Bronchial epithelial cell (primary cell): ENCODE measurements around the gene FGF3. TPM values are rescaled to one million over a fixed set of nuclear protein-coding genes. Genes with fewer than 3 reads are reported as not detected.

Experiments used
- DNase-seq: peaks from one replicate; pipeline ENCODE4 v3.0.0-alpha.2; 2010; ENCODE audit warnings: low read depth
- FAIRE-seq: peaks from 2 replicates; lab custom pipeline; 2011; peaks lifted over from hg19 to GRCh38; lab: Jason Lieb, UNC
- H3K27me3 ChIP-seq: 2 replicates; pipeline ENCODE4 v1.5.1; 2011; ENCODE audit warnings: low read length; ENCODE audit not compliant: control insufficient read depth, insufficient read depth
- H3K36me3 ChIP-seq: 2 replicates; pipeline ENCODE4 v1.5.1; 2011; ENCODE audit warnings: low read length; ENCODE audit not compliant: control insufficient read depth, insufficient read depth
- H3K4me3 ChIP-seq: 2 replicates; pipeline ENCODE4 v1.5.1; 2011; ENCODE audit warnings: mild to moderate bottlenecking, low read depth, low read length, control low read depth
- total RNA-seq: library from RNA; depleted of rRNA; stranded (reverse); fragments of >200 nt; gene quantifications from 2 replicates; pipeline ENCODE4 v1.2.1, GENCODE V29; 2014
- TF ChIP-seq, protein P1 (sequence below): IDR thresholded peaks from 2 replicates; pipeline ENCODE4 v1.5.1; 2011; ENCODE audit warnings: mild to moderate bottlenecking, moderate library complexity, low read length, control low read depth, inconsistent platforms; ENCODE audit not compliant: insufficient read depth, severe bottlenecking

Gene FGF3
- total RNA-seq, 1 donor from 2014 or later = not detected

DNA sequence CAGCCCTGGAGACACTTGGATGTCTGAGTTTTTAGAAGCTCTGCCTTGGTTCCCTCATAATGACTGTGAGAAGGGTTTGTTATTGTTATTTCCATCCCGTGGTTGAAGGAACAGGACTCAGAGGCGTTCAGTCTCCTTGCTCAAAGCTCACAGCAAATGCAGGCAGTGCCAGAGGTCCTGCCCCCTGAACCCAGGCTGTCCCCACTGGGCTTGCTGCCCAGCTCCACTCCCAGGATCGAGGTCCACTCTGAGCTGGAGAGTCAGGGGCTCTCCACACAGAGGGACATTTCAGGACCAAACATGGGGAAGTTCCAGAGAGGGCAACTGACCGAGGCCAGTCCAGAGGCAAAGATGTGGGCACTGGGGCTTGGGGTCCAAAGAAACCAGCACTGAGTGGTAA is 58.9 kb downstream of the FGF3 start:
- Histone ChIP-seq H3K4me3 (no peak overlapping the region), H3K36me3 (no peaks in the 10 kb centered on the region), H3K27me3 (peaks cover 1% of the 10 kb centered on the region)
- TF ChIP-seq, protein P1, sequence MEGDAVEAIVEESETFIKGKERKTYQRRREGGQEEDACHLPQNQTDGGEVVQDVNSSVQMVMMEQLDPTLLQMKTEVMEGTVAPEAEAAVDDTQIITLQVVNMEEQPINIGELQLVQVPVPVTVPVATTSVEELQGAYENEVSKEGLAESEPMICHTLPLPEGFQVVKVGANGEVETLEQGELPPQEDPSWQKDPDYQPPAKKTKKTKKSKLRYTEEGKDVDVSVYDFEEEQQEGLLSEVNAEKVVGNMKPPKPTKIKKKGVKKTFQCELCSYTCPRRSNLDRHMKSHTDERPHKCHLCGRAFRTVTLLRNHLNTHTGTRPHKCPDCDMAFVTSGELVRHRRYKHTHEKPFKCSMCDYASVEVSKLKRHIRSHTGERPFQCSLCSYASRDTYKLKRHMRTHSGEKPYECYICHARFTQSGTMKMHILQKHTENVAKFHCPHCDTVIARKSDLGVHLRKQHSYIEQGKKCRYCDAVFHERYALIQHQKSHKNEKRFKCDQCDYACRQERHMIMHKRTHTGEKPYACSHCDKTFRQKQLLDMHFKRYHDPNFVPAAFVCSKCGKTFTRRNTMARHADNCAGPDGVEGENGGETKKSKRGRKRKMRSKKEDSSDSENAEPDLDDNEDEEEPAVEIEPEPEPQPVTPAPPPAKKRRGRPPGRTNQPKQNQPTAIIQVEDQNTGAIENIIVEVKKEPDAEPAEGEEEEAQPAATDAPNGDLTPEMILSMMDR = no peak
- DNase-seq (no peak), FAIRE-seq (no peak)

Other genes starting within 250 kb of the FGF3 start
- gene CCND1, start 178.3 kb downstream of the FGF3 start, total RNA-seq = 83.8 and 198 TPM in 2 replicates
- 18.2 and 22.7 TPM in 2 replicates for gene LTO1, start 144.1 kb downstream of the FGF3 start, total RNA-seq
- under 0.01 TPM in 1 of 2 replicates, not detected in the other for gene FGF19, start 115.4 kb downstream of the FGF3 start, total RNA-seq
- gene FGF4, start 44.1 kb downstream of the FGF3 start, total RNA-seq = not detected in 2 replicates